Lower leg skin (tissue), 3 donors: ENCODE data around the gene LRFN2.

ENCODE experiments used
- CTCF ChIP-seq, 3 donors: fragments of 450-650 bp; IDR thresholded peaks; one replicate each; pipeline ENCODE4 v1.5.1; 2016; ENCODE audit warnings: antibody characterized with exemption in 3 of 3, mild to moderate bottlenecking in 3 of 3, moderate library complexity in 2 of 3
- POLR2A ChIP-seq, 2 donors: fragments of 450-650 bp; IDR thresholded peaks; one replicate each; pipeline ENCODE4 v1.6.1; 2016 to 2017; ENCODE audit warnings: antibody characterized with exemption in 2 of 2, mild to moderate bottlenecking in 1 of 2, moderate library complexity in 1 of 2

DNA sequence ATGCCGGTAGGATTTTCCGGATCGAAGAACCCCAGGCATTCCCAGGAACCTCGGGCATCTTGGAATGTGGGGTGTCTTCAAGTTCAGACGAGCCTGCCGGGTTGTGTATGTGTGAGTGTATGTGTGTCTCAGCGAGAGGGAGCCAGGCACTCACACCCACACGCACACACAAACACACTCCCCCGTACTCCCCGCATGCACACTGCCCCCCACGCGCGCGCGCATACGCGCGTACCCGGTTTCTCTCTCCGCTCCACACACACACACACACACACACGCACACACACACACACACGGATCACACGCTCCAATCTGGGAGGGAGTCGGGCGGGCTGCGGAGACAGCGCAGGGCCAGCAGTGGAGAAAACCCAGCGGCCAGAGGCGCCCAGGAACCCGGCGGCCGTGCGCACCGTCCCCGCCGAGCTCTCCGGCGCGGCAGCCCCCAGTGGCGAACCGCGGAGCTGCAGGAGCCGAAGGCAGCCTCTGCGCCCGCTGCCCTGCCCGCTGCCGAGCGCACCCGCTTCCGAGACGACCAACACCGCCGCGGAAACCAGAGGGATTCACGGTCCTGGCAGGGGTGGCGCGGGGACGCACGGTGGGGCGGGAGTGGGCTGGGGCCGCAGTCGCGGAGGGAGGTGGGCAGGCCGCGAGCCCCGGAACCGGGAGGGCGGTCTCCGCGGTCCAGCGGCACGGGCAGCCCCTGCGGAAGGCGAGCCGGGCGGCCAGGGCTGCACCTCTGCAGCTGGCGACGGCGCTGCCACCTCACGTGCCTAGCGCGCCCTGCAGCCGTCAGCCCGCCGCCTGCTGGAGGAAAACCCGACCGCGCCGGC is at the start of gene LRFN2:
- TF ChIP-seq CTCF (IDR thresholded peaks at IDR 0.05) (no peak), POLR2A (IDR thresholded peaks at IDR 0.05) (no peak)
